B cell (primary cell): Measurements from ENCODE around the gene KCTD10. TPM values are rescaled to one million over a fixed set of nuclear protein-coding genes. Genes with fewer than 3 reads are reported as not detected.
"Not testable (repeated sequence)": the region's sequence is repeated elsewhere in the genome, so short reads cannot be mapped to it uniquely, and the experiment has no call there.

Experiments
- ATAC-seq: fragments of 200-7000 bp; cut with Tn5 transposase; one replicate; pipeline ENCODE4 v1.10.0; 2021; ENCODE audit warnings: low read depth, mild to moderate bottlenecking, moderate number of reproducible peaks, moderate library complexity
- CTCF ChIA-PET: fragments of 350-600 bp; sonication (Branson Sonifier 250); formaldehyde crosslinking; loops from one replicate; lab custom pipeline; 2021; ENCODE audit warnings: antibody characterized with exemption, inconsistent platforms; lab: Charles Lee
- POLR2A ChIA-PET: fragments of 350-600 bp; sonication (Branson Sonifier 250); formaldehyde crosslinking; loops from one replicate; lab custom pipeline; 2021; ENCODE audit warnings: antibody characterized with exemption; lab: Charles Lee
- DNase-seq: peaks from one replicate; pipeline ENCODE4 v3.0.0; 2013
- H2AFZ ChIP-seq: 2 replicates; pipeline ENCODE4 v1.6.1; 2012; ENCODE audit warnings: mild to moderate bottlenecking, low read depth, low read length; ENCODE audit not compliant: insufficient read depth, poor library complexity, severe bottlenecking
- H3K27ac ChIP-seq, 2 donors: 1 replicate in 1 of 2; 2 replicates in 1 of 2; pipeline ENCODE4 v1.5.1; 2012 to 2013; ENCODE audit warnings: low read length in 2 of 2, mild to moderate bottlenecking in 2 of 2, moderate library complexity in 1 of 2
- H3K27me3 ChIP-seq, 4 experiments: fragments of 200-600 bp in 1 of 4; sonication (generic) in 1 of 4; replicated peaks in 1 of 4; 1 replicate in 2 of 4; 2 replicates in 2 of 4; pipeline versions ENCODE4 v1.6.1 to v1.7.0; 2013 to 2016; ENCODE audit warnings: low read length in 3 of 4, mild to moderate bottlenecking in 2 of 4, mixed read lengths in 1 of 4, moderate library complexity in 1 of 4; ENCODE audit not compliant: insufficient read depth in 4 of 4, control insufficient read depth in 3 of 4; ENCODE audit errors: control extremely low read depth in 1 of 4
- H3K36me3 ChIP-seq, 2 experiments: replicated peaks in 1 of 2; 1 replicate in 1 of 2; 2 replicates in 1 of 2; pipeline versions ENCODE4 v1.6.1 to v1.7.1; 2013; ENCODE audit warnings: low read length in 1 of 2; ENCODE audit not compliant: insufficient read depth in 2 of 2, control insufficient read depth in 1 of 2; ENCODE audit errors: control extremely low read depth in 1 of 2, extremely low read depth in 1 of 2
- H3K4me1 ChIP-seq, 2 donors: fragments of 200-600 bp in 1 of 2; sonication (generic) in 1 of 2; 1 replicate in 1 of 2; 2 replicates in 1 of 2; pipeline versions ENCODE4 v1.5.1 to v1.6.1; 2013 to 2017; ENCODE audit warnings: low read length in 2 of 2; ENCODE audit not compliant: control insufficient read depth in 2 of 2, insufficient read depth in 2 of 2
- H3K4me2 ChIP-seq: replicated peaks from 2 replicates; pipeline ENCODE3; 2012; ENCODE audit warnings: mild to moderate bottlenecking, low read depth, low read length; ENCODE audit not compliant: poor library complexity, severe bottlenecking
- H3K4me3 ChIP-seq, 5 experiments: fragments of 200-600 bp in 1 of 5; sonication (generic) in 1 of 5; 1 replicate in 3 of 5; 2 replicates in 2 of 5; pipeline versions ENCODE4 v1.5.1 to v1.7.0; 2011 to 2016; ENCODE audit warnings: low read length in 4 of 5, mild to moderate bottlenecking in 4 of 5, low read depth in 2 of 5, control low read depth in 1 of 5, moderate library complexity in 1 of 5; ENCODE audit not compliant: insufficient read depth in 1 of 5; ENCODE audit errors: control extremely low read depth in 1 of 5, extremely low read depth in 1 of 5
- H3K79me2 ChIP-seq: fragments of 200-600 bp; sonication (generic); one replicate; pipeline ENCODE4 v1.6.0; 2016; ENCODE audit warnings: low read length; ENCODE audit not compliant: control insufficient read depth, insufficient read depth
- H3K9ac ChIP-seq: fragments of 200-600 bp; sonication (generic); 2 replicates; pipeline ENCODE4 v1.6.1; 2017; ENCODE audit warnings: mild to moderate bottlenecking, low read length, moderate library complexity
- H3K9me3 ChIP-seq, 3 donors: one replicate each; pipeline versions ENCODE4 v1.6.1 to v1.7.1; 2013; ENCODE audit warnings: low read length in 2 of 3; ENCODE audit not compliant: control insufficient read depth in 2 of 3, insufficient read depth in 1 of 3; ENCODE audit errors: control extremely low read depth in 1 of 3
- H4K20me1 ChIP-seq: 2 replicates; pipeline ENCODE4 v1.6.0; 2012; ENCODE audit warnings: mild to moderate bottlenecking, low read length; ENCODE audit not compliant: insufficient read depth, control insufficient read depth, poor library complexity, severe bottlenecking
- H3K27ac Mint-ChIP-seq: one replicate; pipeline ENCODE4 v1.8.0; 2021; ENCODE audit warnings: mixed read lengths
- H3K27me3 Mint-ChIP-seq: one replicate; pipeline ENCODE4 v1.8.0; 2021; ENCODE audit warnings: mixed read lengths
- H3K4me1 Mint-ChIP-seq: one replicate; pipeline ENCODE4 v1.8.0; 2021; ENCODE audit warnings: mixed read lengths
- H3K4me3 Mint-ChIP-seq: one replicate; pipeline ENCODE4 v1.8.0; 2021; ENCODE audit warnings: mixed read lengths
- H3K9me3 Mint-ChIP-seq: one replicate; pipeline ENCODE4 v1.8.0; 2022; ENCODE audit warnings: mixed read lengths; ENCODE audit not compliant: insufficient read depth
- WGBS: methylation state at CpG from one replicate; pipeline ENCODE4 v1.1.5; 2013; ENCODE audit warnings: missing lambda C conversion rate; ENCODE audit not compliant: insufficient coverage; 5-methylcytosine and 5-hydroxymethylcytosine counted together
- intact Hi-C: fragments of 100-400 bp; cut with micrococcal nuclease; formaldehyde crosslinking; loops from one replicate; pipeline ENCODE4 v1.10.0; 2022
- polyA plus RNA-seq: library from polyadenylated mRNA; depleted of rRNA; stranded (reverse); fragments of >200 nt; gene quantifications from 2 replicates; pipeline ENCODE4 v1.2.3, GENCODE V29; 2012
- total RNA-seq, 2 donors: library from RNA; stranded (reverse); fragments of 120-200 nt in 1 of 2; gene quantifications; 1 replicate in 1 of 2; 2 replicates in 1 of 2; pipeline versions ENCODE4 v1.2.3 to v1.2.4, GENCODE V29; 2013 to 2022

KCTD10 gene
- total and polyA plus RNA-seq, 2 donors (not counting 1 experiment from before 2014, with no cell fraction given): 15.4 to 30.9 TPM

DNA sequence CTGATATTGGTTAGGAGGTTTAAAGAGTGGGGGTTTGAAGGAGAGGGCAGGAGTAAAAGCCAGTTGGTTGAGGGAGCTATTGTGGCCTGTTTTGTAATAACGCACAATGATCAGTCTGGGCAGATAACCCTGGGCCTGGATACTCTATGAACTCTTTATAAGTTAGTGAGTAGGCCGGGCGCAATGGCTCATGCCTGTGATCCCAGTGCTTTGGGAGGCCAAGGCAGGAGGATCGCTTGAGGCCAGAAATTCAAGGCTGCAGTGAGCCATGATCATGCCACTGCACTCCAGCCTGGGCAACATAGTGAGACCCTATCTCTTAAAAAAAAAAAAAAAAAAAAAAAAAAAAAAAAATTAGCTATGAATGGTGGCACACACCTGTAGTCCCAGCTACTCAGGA, 71.0 kb downstream of the KCTD10 start:
- CTCF ChIA-PET: interaction anchor here (0.7 to 1.6 kb wide), 4 partner anchors 12 to 22 kb away, joined by 3 to 4 read pairs (median 4); no protein-coding TSS in a partner anchor
- H3K9me3 ChIP-seq, intact Hi-C loops, H3K27ac Mint-ChIP-seq, H3K4me1 Mint-ChIP-seq, H3K4me3 ChIP-seq, H3K4me2 ChIP-seq, H3K27ac ChIP-seq, H3K79me2 ChIP-seq, H3K4me1 ChIP-seq, H3K9me3 Mint-ChIP-seq, H4K20me1 ChIP-seq, H3K4me3 Mint-ChIP-seq, H3K27me3 ChIP-seq, H3K9ac ChIP-seq, H2AFZ ChIP-seq, POLR2A ChIA-PET, ATAC-seq, DNase-seq, H3K36me3 ChIP-seq: not testable (repeated sequence)
- peaks cover 11% of the 10 kb centered on the region for H3K27me3 Mint-ChIP-seq
- 100% methylated on average over 3 of the region's 4 CpGs for WGBS

DNA sequence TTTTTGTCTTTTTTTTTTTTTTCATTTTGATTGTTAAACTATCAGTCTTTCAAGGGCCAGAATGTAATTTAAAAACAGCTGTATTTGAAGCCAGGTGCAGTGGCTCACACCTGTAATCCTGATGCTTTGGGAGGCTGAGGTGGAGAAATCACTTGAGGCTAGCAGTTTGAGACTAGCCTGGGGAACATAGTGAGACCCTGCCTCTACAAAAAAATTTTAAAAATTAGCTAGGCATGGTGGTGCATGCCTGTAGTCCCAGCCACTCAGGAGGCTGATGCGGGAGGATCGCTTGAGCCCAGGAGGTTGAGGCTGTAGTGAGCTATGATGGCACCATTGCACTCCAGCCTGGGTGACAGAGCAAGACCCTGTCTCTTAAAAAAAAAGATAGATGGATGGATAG, 72.3 kb downstream of the KCTD10 start:
- H3K4me1 Mint-ChIP-seq, H3K9me3 Mint-ChIP-seq, H3K27ac Mint-ChIP-seq, H3K9ac ChIP-seq, H4K20me1 ChIP-seq, H3K4me2 ChIP-seq, H3K27ac ChIP-seq, DNase-seq, H3K4me3 Mint-ChIP-seq, H3K9me3 ChIP-seq, H2AFZ ChIP-seq, H3K36me3 ChIP-seq, H3K79me2 ChIP-seq, H3K4me1 ChIP-seq, H3K27me3 ChIP-seq, H3K4me3 ChIP-seq, ATAC-seq, CTCF ChIA-PET, POLR2A ChIA-PET, intact Hi-C loops: not testable (repeated sequence)
- peaks cover 20% of the 10 kb centered on the region for H3K27me3 Mint-ChIP-seq
- 100% methylated on average over 2 of the region's 2 CpGs for WGBS

Other genes starting within 250 kb of the KCTD10 start
- not detected in 2 replicates for gene FOXN4, start 168.0 kb downstream of the KCTD10 start, total RNA-seq
- gene FOXN4, start 168.0 kb downstream of the KCTD10 start, polyA plus RNA-seq: not detected in 2 replicates
- gene MYO1H, start 129.4 kb downstream of the KCTD10 start, total RNA-seq: not detected in 2 replicates
- not detected in 2 replicates for gene MYO1H, start 129.4 kb downstream of the KCTD10 start, polyA plus RNA-seq
- gene UBE3B, start 334 bp upstream of the KCTD10 start, total RNA-seq: 52.1 and 54.3 TPM in 2 replicates
- 27.2 and 34.4 TPM in 2 replicates for gene UBE3B, start 334 bp upstream of the KCTD10 start, polyA plus RNA-seq
- gene MMAB, start 96.2 kb upstream of the KCTD10 start, total RNA-seq: 20.5 and 24.6 TPM in 2 replicates
- 11.3 and 15.0 TPM in 2 replicates for gene MMAB, start 96.2 kb upstream of the KCTD10 start, polyA plus RNA-seq
- 12.5 and 15.6 TPM in 2 replicates for gene MVK, start 96.5 kb upstream of the KCTD10 start, total RNA-seq
- gene MVK, start 96.5 kb upstream of the KCTD10 start, polyA plus RNA-seq: 9.9 and 12.1 TPM in 2 replicates
- gene FAM222A, start 236.5 kb upstream of the KCTD10 start, total RNA-seq: 4.6 and 4.7 TPM in 2 replicates
- 0.49 and 0.81 TPM in 2 replicates for gene FAM222A, start 236.5 kb upstream of the KCTD10 start, polyA plus RNA-seq